ENCODE data around the gene ASTN1. TPM values are rescaled to one million over a fixed set of nuclear protein-coding genes. Genes with fewer than 3 reads are reported as not detected.

Gene ASTN1
- total RNA-seq, 1 experiment from 2014 or later = 0.42 TPM

DNA sequence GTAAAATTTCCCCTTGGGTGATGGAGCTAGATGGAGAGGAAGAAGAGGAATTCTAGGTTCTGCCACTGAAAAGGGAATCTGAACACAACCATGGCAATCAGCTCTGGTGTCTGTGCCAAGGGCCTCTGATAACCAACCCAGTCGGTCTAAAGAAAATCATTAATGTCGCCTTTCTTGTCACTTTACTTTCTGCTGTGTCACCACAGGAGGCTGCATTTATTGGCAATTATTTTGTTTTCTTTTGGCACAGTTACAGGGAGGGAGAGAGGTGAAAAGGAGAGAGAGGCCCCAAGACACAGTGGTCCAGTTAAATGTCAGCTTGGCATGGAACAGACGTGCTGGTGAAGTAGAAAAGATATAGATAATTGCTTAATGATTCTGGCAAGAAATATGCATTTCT lies 287.0 kb downstream of the ASTN1 start:
- H3K9ac ChIP-seq (ENCODE audit: low read length) = no peak overlapping the region
- no peaks in the 10 kb centered on the region for H3K79me2 ChIP-seq (ENCODE audit: insufficient read depth, low read length)
- ATAC-seq (no peak), DNase-seq (ENCODE audit: low read depth, low spot score) (no peak)
- ChIA-PET CTCF (no interaction called here), RAD21 (ENCODE audit: low non-redundant PET in 1 of 2, low total read pairs in 2 of 2, uncharacterized antibody in 2 of 2, unreplicated experiment in 2 of 2) (no interaction called here), POLR2A (no interaction called here)
- intact Hi-C loops (cut with micrococcal nuclease) = no loop called here
- no peak overlapping the region for H3K4me2 ChIP-seq (ENCODE audit: low read length)
- no peaks in the 10 kb centered on the region for H4K20me1 ChIP-seq (ENCODE audit: insufficient read depth)
- no peak for TF ChIP-seq SP1 (IDR thresholded peaks at IDR 0.05; ENCODE audit: low read depth)
- TF ChIP-seq EGR1 (IDR thresholded peaks at IDR 0.05; ENCODE audit: low read depth) = no peak
- TF ChIP-seq YY1 (IDR thresholded peaks at IDR 0.05; ENCODE audit: extremely low read depth, insufficient replicate concordance, low read depth, low read length) = no peak
- TF ChIP-seq EZH2 (IDR thresholded peaks at IDR 0.05) = no peak
- TF ChIP-seq, protein P1, sequence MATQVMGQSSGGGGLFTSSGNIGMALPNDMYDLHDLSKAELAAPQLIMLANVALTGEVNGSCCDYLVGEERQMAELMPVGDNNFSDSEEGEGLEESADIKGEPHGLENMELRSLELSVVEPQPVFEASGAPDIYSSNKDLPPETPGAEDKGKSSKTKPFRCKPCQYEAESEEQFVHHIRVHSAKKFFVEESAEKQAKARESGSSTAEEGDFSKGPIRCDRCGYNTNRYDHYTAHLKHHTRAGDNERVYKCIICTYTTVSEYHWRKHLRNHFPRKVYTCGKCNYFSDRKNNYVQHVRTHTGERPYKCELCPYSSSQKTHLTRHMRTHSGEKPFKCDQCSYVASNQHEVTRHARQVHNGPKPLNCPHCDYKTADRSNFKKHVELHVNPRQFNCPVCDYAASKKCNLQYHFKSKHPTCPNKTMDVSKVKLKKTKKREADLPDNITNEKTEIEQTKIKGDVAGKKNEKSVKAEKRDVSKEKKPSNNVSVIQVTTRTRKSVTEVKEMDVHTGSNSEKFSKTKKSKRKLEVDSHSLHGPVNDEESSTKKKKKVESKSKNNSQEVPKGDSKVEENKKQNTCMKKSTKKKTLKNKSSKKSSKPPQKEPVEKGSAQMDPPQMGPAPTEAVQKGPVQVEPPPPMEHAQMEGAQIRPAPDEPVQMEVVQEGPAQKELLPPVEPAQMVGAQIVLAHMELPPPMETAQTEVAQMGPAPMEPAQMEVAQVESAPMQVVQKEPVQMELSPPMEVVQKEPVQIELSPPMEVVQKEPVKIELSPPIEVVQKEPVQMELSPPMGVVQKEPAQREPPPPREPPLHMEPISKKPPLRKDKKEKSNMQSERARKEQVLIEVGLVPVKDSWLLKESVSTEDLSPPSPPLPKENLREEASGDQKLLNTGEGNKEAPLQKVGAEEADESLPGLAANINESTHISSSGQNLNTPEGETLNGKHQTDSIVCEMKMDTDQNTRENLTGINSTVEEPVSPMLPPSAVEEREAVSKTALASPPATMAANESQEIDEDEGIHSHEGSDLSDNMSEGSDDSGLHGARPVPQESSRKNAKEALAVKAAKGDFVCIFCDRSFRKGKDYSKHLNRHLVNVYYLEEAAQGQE (IDR thresholded peaks at IDR 0.05; ENCODE audit: low read depth) = no peak
- TF ChIP-seq SRF (IDR thresholded peaks at IDR 0.05; ENCODE audit: low read depth) = no peak
- TF ChIP-seq RAD21 (IDR thresholded peaks at IDR 0.05; ENCODE audit: low read depth) = no peak
- TF ChIP-seq CEBPB (IDR thresholded peaks at IDR 0.05; ENCODE audit: low read depth) = no peak
- no peak for TF ChIP-seq FOSL1 (IDR thresholded peaks at IDR 0.05; ENCODE audit: low read depth)
- no peak for TF ChIP-seq JUND (IDR thresholded peaks at IDR 0.05)
- no peak for TF ChIP-seq CTCF (IDR thresholded peaks at IDR 0.05 in 2 of 3, conservative IDR thresholded peaks at IDR 0.05 in 1 of 3; ENCODE audit: borderline replicate concordance in 1 of 3, insufficient read depth in 1 of 3, low read depth in 2 of 3, low read length in 2 of 3)
- no peak for TF ChIP-seq EZH2phosphoT487 (IDR thresholded peaks at IDR 0.05; ENCODE audit: borderline replicate concordance)
- no peak for TF ChIP-seq ZNF274 (IDR thresholded peaks at IDR 0.05; ENCODE audit: low read depth, low read length)
- no peak for TF ChIP-seq MAX (IDR thresholded peaks at IDR 0.05)
- TF ChIP-seq, protein P2, sequence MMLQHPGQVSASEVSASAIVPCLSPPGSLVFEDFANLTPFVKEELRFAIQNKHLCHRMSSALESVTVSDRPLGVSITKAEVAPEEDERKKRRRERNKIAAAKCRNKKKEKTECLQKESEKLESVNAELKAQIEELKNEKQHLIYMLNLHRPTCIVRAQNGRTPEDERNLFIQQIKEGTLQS (IDR thresholded peaks at IDR 0.05) = no peak
- TF ChIP-seq POLR2A (IDR thresholded peaks at IDR 0.05; ENCODE audit: borderline replicate concordance, extremely low read depth, insufficient read depth, insufficient read length) = no peak
- TF ChIP-seq, protein P3, sequence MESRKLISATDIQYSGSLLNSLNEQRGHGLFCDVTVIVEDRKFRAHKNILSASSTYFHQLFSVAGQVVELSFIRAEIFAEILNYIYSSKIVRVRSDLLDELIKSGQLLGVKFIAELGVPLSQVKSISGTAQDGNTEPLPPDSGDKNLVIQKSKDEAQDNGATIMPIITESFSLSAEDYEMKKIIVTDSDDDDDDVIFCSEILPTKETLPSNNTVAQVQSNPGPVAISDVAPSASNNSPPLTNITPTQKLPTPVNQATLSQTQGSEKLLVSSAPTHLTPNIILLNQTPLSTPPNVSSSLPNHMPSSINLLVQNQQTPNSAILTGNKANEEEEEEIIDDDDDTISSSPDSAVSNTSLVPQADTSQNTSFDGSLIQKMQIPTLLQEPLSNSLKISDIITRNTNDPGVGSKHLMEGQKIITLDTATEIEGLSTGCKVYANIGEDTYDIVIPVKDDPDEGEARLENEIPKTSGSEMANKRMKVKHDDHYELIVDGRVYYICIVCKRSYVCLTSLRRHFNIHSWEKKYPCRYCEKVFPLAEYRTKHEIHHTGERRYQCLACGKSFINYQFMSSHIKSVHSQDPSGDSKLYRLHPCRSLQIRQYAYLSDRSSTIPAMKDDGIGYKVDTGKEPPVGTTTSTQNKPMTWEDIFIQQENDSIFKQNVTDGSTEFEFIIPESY (IDR thresholded peaks at IDR 0.05; ENCODE audit: extremely low read depth, insufficient replicate concordance, low read length) = no peak
- no peaks in the 10 kb centered on the region for H3K4me1 ChIP-seq (ENCODE audit: control insufficient read depth in 1 of 2, insufficient read depth in 2 of 2, low read length in 2 of 2)
- H2AFZ ChIP-seq (ENCODE audit: low read depth, low read length, poor library complexity, severe bottlenecking) = no peak overlapping the region
- BruUV-seq (replicated peaks) = no TSS peak
- H3K36me3 ChIP-seq (ENCODE audit: control insufficient read depth in 1 of 2, insufficient read depth in 2 of 2, low read length in 2 of 2) = no peaks in the 10 kb centered on the region
- peaks cover 27% of the 10 kb centered on the region for H3K27me3 ChIP-seq (ENCODE audit: insufficient read depth, low read length)
- no peaks in the 10 kb centered on the region for H3K9me2 ChIP-seq (ENCODE audit: insufficient read depth)
- H3K4me3 ChIP-seq (replicated peaks in 1 of 2; ENCODE audit: low read depth in 1 of 2, low read length in 2 of 2) = no peak overlapping the region
- H3K27ac ChIP-seq (ENCODE audit: low read depth, low read length) = no peak overlapping the region
- H3K9me3 ChIP-seq (ENCODE audit: control insufficient read depth in 1 of 2, insufficient read depth in 1 of 2, low read depth in 1 of 2, low read length in 2 of 2) = no peaks in the 10 kb centered on the region

Data from HCT116 (cell line).